OCI-M2 (cell line): ENCODE data around the gene KCNQ1.
A peak's percentile ranks its signal among the peaks of the same experiment; 100 is the strongest.

Experiments
- DNase-seq: peaks from one replicate; lab custom pipeline; 2025; ENCODE audit not compliant: unreplicated experiment; lab: John Stamatoyannopoulos, UW

Gene KCNQ1

DNA sequence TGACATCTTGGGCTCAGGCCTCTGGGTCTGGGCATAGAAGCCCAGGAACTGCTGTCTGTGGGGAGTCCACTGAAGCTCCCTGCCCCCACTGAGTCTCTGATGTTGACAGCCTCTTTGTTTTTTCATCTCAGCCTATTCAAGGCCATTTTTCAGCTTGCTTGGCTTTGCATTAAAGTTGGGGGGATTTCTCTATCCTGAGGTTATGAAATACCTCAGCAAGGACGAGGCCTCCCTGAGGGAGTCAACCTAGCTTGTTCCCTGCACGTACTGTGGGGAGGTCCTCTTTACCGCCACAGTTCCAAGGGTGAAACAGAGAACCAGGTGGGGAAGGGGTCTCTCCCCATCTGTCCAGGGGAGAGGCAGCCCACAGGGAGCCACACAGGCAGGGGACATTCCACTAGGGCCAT lies 246.6 kb downstream of the KCNQ1 start:
- DNase-seq: no peak

DNA sequence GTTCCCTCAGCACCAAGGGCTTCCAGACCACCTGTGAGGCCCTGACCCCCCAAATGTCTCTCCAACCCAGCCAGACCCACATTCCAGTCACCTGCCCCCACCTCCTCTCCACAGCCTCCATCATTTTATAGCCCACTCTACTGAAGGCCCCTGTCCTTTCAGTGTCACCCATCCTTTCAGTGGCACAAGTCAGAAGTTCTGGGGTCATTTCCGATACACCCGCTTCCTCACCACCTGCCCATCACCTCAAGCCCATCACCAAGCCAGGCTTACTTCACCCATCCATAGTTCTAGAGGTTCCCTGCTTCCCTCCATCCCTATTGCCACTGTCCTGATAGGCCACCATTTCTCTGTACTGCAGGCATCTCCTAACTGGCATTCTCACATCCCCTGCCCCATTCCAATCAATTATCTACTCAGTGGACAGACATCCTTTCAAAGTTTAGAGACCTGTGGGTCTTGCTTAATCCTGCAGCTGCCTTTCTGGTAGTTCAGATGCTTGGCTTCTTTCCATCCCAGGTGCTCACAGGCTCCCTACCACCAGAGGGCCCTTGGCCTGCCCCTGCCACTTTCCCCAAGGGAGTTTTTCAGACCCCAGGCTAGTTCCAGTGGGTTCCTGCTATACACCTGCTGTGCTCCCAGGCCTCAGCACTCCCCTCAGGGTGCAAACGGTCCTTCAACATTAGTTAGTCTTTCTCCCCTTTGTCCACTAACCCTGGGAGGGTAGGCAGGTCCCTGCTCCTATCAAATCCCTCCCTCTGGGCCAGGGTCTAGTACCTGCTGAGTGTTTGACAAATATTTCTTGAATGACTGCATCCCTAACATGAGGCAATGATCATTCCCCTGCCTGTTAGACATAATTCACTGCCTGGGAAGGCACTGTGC lies 247.4 kb downstream of the KCNQ1 start:
- DNase-seq: no peak

DNA sequence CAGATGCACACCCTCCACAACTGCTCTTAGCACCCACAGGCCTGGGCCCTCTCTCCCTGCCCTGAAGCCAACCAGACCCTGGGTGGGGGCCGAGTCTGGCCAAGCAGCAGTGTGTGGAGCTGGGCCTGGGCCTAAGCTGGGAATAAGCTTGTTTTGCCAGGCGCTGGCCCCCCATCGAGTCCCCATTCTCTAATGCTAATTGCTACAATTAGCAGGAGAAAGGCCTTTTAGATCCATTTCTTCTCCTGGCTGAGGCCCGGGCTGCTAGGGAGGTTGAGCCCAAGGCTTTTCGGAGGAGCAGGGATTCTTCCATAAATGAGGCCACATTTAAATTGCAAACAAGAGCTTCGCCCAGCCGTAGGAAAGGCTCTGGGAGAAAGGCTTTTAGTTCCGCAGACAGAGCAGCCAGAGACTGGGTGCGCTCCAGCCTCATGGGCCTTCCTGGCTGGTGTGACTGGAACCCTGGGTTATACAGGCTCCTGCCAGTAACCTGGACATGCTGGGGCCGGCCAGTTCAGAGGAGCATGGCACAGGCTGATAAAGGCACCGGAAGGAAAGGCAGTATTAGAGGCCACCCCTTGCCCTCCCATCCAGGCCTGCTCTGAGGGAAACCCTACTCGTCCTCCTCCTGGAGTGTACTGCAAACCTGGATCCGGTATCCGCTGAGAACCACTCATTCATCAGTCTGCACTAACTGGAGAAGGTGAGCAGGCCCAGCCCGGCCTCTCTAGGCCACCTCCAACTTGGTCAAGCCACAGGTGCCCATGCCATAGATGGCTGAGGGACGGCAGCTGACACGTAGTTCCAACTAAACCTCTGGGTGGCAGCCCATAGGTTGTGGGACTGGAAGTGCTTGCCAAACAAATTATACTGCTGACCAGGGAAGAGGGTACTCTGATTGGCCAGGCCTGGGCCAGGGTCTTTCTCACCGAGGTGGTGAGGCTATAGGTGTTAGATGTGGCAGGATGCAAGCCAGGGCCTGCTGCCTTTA lies 248.8 kb downstream of the KCNQ1 start:
- DNase-seq: no peak

- no peak for DNase-seq
Measured at GRCh38 chr11:2694495-2694894, 249.7 kb downstream of the KCNQ1 start.

GRCh38 chr11:2694995-2695939 lies 250.5 kb downstream of the KCNQ1 start:
- no peak for DNase-seq

GRCh38 chr11:2696455-2696854 lies 251.6 kb downstream of the KCNQ1 start:
- no peak for DNase-seq

DNA sequence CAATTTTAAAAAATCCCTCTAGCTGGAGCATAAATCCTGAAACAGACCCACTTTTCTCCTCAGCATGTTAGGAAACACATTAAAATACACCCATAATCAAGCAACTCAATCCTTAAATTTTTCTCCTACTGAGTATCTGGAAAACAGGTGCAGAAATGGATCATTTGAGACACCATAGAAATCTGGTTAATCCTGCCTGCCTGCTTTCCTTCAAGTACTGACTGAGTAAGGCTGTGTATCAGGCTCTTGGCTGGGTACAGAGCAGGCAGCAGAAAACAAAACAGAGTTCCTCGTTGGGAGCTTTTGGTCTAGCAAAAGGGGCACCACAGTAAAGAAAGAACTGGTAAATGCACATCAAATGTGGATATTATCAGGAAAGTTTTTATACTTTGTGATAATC lies 253.1 kb downstream of the KCNQ1 start:
- no peak for DNase-seq

GRCh38 chr11:2698386-2699184 lies 253.8 kb downstream of the KCNQ1 start:
- DNase-seq: no peak

DNA sequence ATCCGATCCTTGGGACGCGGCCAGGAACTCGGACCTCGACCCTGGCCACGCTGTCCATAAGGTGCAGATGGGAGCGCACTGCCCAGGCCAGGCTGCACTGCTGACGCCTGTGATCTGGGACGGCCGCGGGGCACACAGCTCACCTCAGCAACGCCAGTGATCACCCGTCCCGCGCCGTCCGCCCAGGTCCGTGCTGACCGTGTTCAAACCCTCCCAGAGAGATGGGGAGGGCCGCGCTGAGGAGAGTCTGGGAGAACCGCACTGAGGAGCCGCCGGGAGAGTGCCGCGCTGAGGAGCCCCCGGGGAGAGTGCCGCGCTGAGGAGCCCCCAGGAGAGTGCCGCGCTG lies 254.3 kb downstream of the KCNQ1 start:
- no peak for DNase-seq

- peak; percentile 22 for DNase-seq
Measured at GRCh38 chr11:2699531-2700414, 255.0 kb downstream of the KCNQ1 start, which contains the start of gene KCNQ1OT1. TSS of gene KCNQ1OT1 (minus strand) at chr11:2699994.

GRCh38 chr11:2700415-2701211 lies 255.8 kb downstream of the KCNQ1 start:
- DNase-seq: no peak

DNA sequence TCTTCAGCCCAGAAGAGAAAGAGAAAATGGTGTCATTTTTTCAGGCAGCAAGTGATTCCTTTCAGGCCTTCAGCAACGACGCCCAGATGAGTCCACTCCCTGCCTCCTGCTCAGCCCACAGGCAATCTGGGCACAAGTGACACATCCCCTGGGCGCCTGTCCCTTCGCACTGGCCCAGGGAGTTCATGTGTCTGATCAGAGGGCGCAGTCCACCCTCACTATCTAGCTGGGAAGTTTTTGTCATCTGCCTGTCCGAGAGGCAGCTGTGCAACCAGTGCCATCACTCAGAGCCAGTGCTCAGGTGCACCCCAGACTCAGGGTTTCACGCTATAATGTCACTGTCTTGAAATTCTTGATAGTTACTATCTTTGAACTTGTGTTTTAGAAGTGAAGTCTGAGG lies 256.4 kb downstream of the KCNQ1 start:
- no peak for DNase-seq

GRCh38 chr11:2701898-2702434 lies 257.2 kb downstream of the KCNQ1 start:
- no peak for DNase-seq

- DNase-seq: no peak
Measured at GRCh38 chr11:2702771-2703362, 258.1 kb downstream of the KCNQ1 start.

DNA sequence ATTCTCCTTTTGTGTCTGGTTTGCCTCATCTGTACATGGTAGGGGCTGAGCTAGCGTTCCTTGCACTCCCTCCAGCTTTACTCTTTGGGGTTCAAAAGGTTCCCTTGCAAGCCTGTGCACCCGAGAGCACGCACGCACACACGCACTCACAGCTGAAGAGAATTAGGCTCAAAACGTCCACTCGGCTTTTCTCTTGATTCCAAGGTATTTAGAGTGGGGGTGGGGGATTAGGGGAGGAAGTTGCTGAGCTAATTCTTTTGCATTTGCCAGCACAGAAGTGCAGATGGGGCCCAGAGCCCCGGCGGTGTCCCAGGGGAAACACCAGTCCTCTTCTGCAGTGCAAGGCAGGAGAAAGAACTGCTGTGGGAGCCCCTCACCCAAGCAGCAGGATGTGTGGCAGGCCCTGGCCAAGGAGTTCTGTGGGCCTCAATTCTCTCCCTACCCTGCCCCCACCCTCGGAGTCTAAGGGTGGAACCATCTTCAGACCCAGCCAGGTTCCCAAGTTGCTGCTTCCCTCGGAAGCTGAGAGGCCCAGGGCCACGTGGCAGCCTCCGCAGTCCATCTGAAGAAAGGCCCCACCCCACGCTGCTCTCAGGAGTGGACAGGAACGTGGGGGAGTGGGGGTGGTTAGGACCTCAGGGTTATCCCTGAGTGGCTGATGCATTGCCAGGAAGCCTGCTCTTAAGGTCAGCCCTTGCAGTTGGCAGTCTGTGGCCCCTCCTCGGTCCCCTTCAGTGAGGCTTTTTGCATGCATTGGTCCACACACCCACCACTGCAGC lies 258.7 kb downstream of the KCNQ1 start:
- no peak for DNase-seq

- no peak for DNase-seq
Measured at GRCh38 chr11:2704356-2704755, 259.5 kb downstream of the KCNQ1 start.
